Upper lobe of left lung (tissue), 4 donors: ENCODE data around the gene MSANTD1.

Experiments used
- CTCF ChIP-seq, 6 experiments: fragments of 450-650 bp in 4 of 6; fragments of 200-600 bp in 2 of 6; sonication (generic) in 2 of 6; IDR thresholded peaks; one replicate each; pipeline ENCODE4 v1.5.1; 2016 to 2019; ENCODE audit warnings: antibody characterized with exemption in 6 of 6
- POLR2A ChIP-seq, 4 donors: fragments of 450-650 bp; IDR thresholded peaks; one replicate each; pipeline ENCODE4 v1.5.1; 2016 to 2017; ENCODE audit warnings: antibody characterized with exemption in 4 of 4, mild to moderate bottlenecking in 2 of 4
- POLR2AphosphoS5 ChIP-seq, 2 donors: sonication (generic); formaldehyde crosslinking; IDR thresholded peaks; one replicate each; pipeline ENCODE4 v1.5.1; 2017; ENCODE audit warnings: antibody characterized with exemption in 2 of 2

GRCh38 chr4:3269991-3270611 is 21.1 kb downstream of the MSANTD1 start:
- TF ChIP-seq CTCF (IDR thresholded peaks at IDR 0.05), result no peak
- TF ChIP-seq POLR2A (IDR thresholded peaks at IDR 0.05), result no peak
- no peak for TF ChIP-seq POLR2AphosphoS5 (IDR thresholded peaks at IDR 0.05)
